Keratinocyte (primary cell): Measurements from ENCODE around the gene MRPL40. TPM values are rescaled to one million over a fixed set of nuclear protein-coding genes. Genes with fewer than 3 reads are reported as not detected.

Experiments
- DNase-seq: peaks from one replicate; pipeline ENCODE4 v3.0.0-alpha.2; 2011; ENCODE audit warnings: low read depth, missing footprints, low spot score
- FAIRE-seq: peaks from 2 replicates; lab custom pipeline; 2011; peaks lifted over from hg19 to GRCh38; lab: Jason Lieb, UNC
- H2AFZ ChIP-seq: 2 replicates; pipeline ENCODE4 v1.6.0; 2012; ENCODE audit warnings: low read length, control low read depth, inconsistent platforms; ENCODE audit not compliant: control insufficient read depth
- H3K27ac ChIP-seq: 2 replicates; pipeline ENCODE4 v1.5.1; 2011; ENCODE audit warnings: low read length; ENCODE audit not compliant: control insufficient read depth, insufficient read depth
- H3K27me3 ChIP-seq: 3 replicates; pipeline ENCODE4 v1.6.0; 2011; ENCODE audit warnings: low read length; ENCODE audit not compliant: control insufficient read depth, insufficient read depth; ENCODE audit errors: extremely low read depth
- H3K36me3 ChIP-seq, 2 experiments: 2 replicates in 1 of 2; 3 replicates in 1 of 2; pipeline ENCODE4 v1.5.1; 2011; ENCODE audit warnings: low read length in 2 of 2, mild to moderate bottlenecking in 1 of 2; ENCODE audit not compliant: control insufficient read depth in 2 of 2, insufficient read depth in 2 of 2; ENCODE audit errors: extremely low read depth in 1 of 2
- H3K4me1 ChIP-seq: 3 replicates; pipeline ENCODE4 v1.5.1; 2011; ENCODE audit warnings: low read length; ENCODE audit not compliant: control insufficient read depth, insufficient read depth; ENCODE audit errors: extremely low read depth
- H3K4me2 ChIP-seq: 3 replicates; pipeline ENCODE4 v1.6.0; 2011; ENCODE audit warnings: low read depth, low read length; ENCODE audit not compliant: control insufficient read depth, insufficient read depth; ENCODE audit errors: extremely low read depth
- H3K4me3 ChIP-seq, 3 experiments: fragments of 200-600 bp in 1 of 3; sonication (generic) in 1 of 3; 2 replicates in 2 of 3; 3 replicates in 1 of 3; pipeline ENCODE4 v1.5.1; 2011 to 2016; ENCODE audit warnings: low read length in 3 of 3, mild to moderate bottlenecking in 3 of 3, control low read depth in 2 of 3, inconsistent platforms in 1 of 3, low read depth in 1 of 3, mixed read lengths in 1 of 3, mixed run types in 1 of 3, moderate library complexity in 1 of 3; ENCODE audit not compliant: control insufficient read depth in 2 of 3, insufficient read depth in 2 of 3; ENCODE audit errors: extremely low read depth in 1 of 3
- H3K79me2 ChIP-seq: 2 replicates; pipeline ENCODE4 v1.6.0; 2012; ENCODE audit warnings: low read length; ENCODE audit not compliant: control insufficient read depth, insufficient read depth
- H3K9ac ChIP-seq: 3 replicates; pipeline ENCODE4 v1.6.0; 2011; ENCODE audit warnings: low read length; ENCODE audit not compliant: control insufficient read depth, insufficient read depth; ENCODE audit errors: extremely low read depth
- H3K9me1 ChIP-seq: 3 replicates; pipeline ENCODE4 v1.6.0; 2011; ENCODE audit warnings: low read length; ENCODE audit not compliant: control insufficient read depth, insufficient read depth; ENCODE audit errors: extremely low read depth
- H3K9me3 ChIP-seq: 2 replicates; pipeline ENCODE4 v1.5.1; 2012; ENCODE audit warnings: low read depth, low read length; ENCODE audit not compliant: control insufficient read depth
- H4K20me1 ChIP-seq: 3 replicates; pipeline ENCODE4 v1.6.0; 2011; ENCODE audit warnings: low read length; ENCODE audit not compliant: control insufficient read depth, insufficient read depth; ENCODE audit errors: extremely low read depth
- EZH2 ChIP-seq: IDR thresholded peaks from one replicate; pipeline ENCODE4 v1.6.1; 2012; ENCODE audit warnings: inconsistent platforms, mild to moderate bottlenecking, low read length, moderate library complexity
- dilution Hi-C: fragments of 300-500 bp; cut with MboI; formaldehyde crosslinking; loops from one replicate; pipeline ENCODE4 v1.7.0; 2020; ENCODE audit warnings: low sequenced_read_pairs; ENCODE audit not compliant: extremely low pct_ligation_motif_present
- polyA plus RNA-seq, 5 experiments: library from polyadenylated mRNA; depleted of rRNA in 3 of 5; stranded (reverse) in 3 of 5; stranded (forward) in 1 of 5; unstranded in 1 of 5; fragments of >200 nt; gene quantifications; 1 replicate in 1 of 5; 2 replicates in 3 of 5; 3 replicates in 1 of 5; pipeline versions ENCODE4 v1.2.1 to v1.2.3, GENCODE V29; 2011 to 2012; ENCODE audit warnings: missing spikeins in 2 of 5, low read depth in 1 of 5, low replicate concordance in 1 of 5
- TF ChIP-seq, protein P1 (sequence below), 3 experiments: IDR thresholded peaks in 1 of 3; conservative IDR thresholded peaks in 1 of 3; optimal IDR thresholded peaks in 1 of 3; 2 replicates in 2 of 3; 3 replicates in 1 of 3; pipeline versions ENCODE3 to v1.5.1; 2011; ENCODE audit warnings: low read length in 3 of 3, mild to moderate bottlenecking in 3 of 3, moderate library complexity in 2 of 3, control low read depth in 1 of 3, inconsistent platforms in 1 of 3; ENCODE audit not compliant: insufficient read depth in 2 of 3; ENCODE audit errors: extremely low read depth in 1 of 3

The MRPL40 gene
- polyA plus RNA-seq, 1 donor (not counting 4 experiments of a cell fraction or from before 2014, with no cell fraction given): 46.3 TPM

DNA sequence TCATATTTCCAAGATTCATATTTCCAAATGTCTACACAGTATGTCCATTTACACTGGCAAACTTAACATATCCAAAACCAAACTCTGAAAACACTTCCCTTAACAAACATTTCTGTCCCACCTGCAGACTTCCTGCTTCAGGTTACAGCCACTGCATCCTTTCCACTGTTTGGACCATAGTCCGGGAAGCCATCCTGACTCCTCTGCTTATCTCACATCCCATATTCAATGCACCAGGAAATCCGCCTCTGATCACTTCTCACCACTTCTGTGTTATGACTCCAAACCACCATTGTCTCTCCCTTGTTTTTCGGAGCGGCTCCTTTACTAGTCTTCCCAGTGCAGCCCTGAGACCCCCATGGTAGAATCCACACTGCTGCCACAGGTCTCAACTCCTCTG is 30.9 kb upstream of the MRPL40 start:
- dilution Hi-C loops: no loop called here

DNA sequence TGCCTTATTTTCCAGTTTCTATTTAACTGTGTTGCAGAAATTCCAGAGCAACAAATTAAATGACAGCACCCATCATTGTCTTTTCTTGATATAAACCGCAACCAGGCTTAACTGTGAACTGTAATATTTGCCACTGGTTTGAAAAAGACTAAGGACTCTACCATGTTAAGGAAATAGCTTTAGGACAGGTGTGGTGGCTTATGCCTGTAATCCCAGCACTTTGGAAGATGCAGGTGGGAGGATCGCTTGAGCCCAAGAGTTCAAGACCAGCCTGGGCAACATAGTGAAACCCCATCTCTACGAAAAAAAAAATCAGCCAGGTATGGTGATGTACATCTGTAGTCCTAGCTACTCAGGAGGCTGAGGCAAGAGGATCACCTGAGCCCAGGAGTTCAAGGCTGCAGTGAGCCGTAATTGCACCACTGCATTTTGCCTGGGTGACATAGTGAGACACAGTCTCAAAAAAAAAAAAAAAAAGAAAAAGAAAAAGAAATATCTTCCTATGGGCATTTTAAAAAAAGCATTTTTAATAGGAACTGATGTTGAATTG is 29.6 kb upstream of the MRPL40 start:
- H2AFZ ChIP-seq: no peak overlapping the region
- dilution Hi-C loops: no loop called here
- no peaks in the 10 kb centered on the region for H3K9me3 ChIP-seq
- H3K27me3 ChIP-seq: no peaks in the 10 kb centered on the region
- FAIRE-seq (peak; percentile 17), DNase-seq (no peak)
- peaks cover 29 to 36% of the 10 kb centered on the region in 2 experiments for H3K36me3 ChIP-seq
- TF ChIP-seq EZH2: no peak
- TF ChIP-seq, protein P1, sequence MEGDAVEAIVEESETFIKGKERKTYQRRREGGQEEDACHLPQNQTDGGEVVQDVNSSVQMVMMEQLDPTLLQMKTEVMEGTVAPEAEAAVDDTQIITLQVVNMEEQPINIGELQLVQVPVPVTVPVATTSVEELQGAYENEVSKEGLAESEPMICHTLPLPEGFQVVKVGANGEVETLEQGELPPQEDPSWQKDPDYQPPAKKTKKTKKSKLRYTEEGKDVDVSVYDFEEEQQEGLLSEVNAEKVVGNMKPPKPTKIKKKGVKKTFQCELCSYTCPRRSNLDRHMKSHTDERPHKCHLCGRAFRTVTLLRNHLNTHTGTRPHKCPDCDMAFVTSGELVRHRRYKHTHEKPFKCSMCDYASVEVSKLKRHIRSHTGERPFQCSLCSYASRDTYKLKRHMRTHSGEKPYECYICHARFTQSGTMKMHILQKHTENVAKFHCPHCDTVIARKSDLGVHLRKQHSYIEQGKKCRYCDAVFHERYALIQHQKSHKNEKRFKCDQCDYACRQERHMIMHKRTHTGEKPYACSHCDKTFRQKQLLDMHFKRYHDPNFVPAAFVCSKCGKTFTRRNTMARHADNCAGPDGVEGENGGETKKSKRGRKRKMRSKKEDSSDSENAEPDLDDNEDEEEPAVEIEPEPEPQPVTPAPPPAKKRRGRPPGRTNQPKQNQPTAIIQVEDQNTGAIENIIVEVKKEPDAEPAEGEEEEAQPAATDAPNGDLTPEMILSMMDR (optimal IDR thresholded peaks at IDR 0.05 in 1 of 3, IDR thresholded peaks at IDR 0.05 in 1 of 3, conservative IDR thresholded peaks at IDR 0.05 in 1 of 3; ENCODE audit: extremely low read depth in 1 of 3, insufficient read depth in 2 of 3, low read length in 3 of 3): no peak
- H3K9me1 ChIP-seq: no peaks in the 10 kb centered on the region
- no peaks in the 10 kb centered on the region for H3K79me2 ChIP-seq
- no peaks in the 10 kb centered on the region for H4K20me1 ChIP-seq
- no peak overlapping the region for H3K27ac ChIP-seq
- no peak overlapping the region for H3K4me2 ChIP-seq
- no peak overlapping the region for H3K9ac ChIP-seq
- no peaks in the 10 kb centered on the region for H3K4me1 ChIP-seq
- no peak overlapping the region for H3K4me3 ChIP-seq

More for the DNA sequence above, 30.9 kb upstream of the MRPL40 start:
- H3K27me3 ChIP-seq: no peaks in the 10 kb centered on the region
- H3K79me2 ChIP-seq: no peaks in the 10 kb centered on the region
- FAIRE-seq: no peak
- no peak overlapping the region for H3K4me2 ChIP-seq
- H3K9me3 ChIP-seq: no peaks in the 10 kb centered on the region
- peaks cover 33 to 39% of the 10 kb centered on the region in 2 experiments for H3K36me3 ChIP-seq
- no peak for DNase-seq
- no peak overlapping the region for H3K27ac ChIP-seq
- no peaks in the 10 kb centered on the region for H3K9me1 ChIP-seq
- no peak for TF ChIP-seq EZH2
- TF ChIP-seq, protein P1 (optimal IDR thresholded peaks at IDR 0.05 in 1 of 3, IDR thresholded peaks at IDR 0.05 in 1 of 3, conservative IDR thresholded peaks at IDR 0.05 in 1 of 3; ENCODE audit: extremely low read depth in 1 of 3, insufficient read depth in 2 of 3, low read length in 3 of 3): no peak
- H3K4me1 ChIP-seq: no peaks in the 10 kb centered on the region
- H3K4me3 ChIP-seq: no peak overlapping the region
- no peak overlapping the region for H3K9ac ChIP-seq
- H4K20me1 ChIP-seq: no peaks in the 10 kb centered on the region
- no peak overlapping the region for H2AFZ ChIP-seq
